IMR-90 (cell line): ENCODE results near the gene PAXX.

Experiments
- BHLHE40 ChIP-seq: fragments of 150-350 bp; IDR thresholded peaks from 2 replicates; pipeline ENCODE4 v1.6.1; 2016; ENCODE audit warnings: mild to moderate bottlenecking, low read depth, low read length
- MXI1 ChIP-seq: IDR thresholded peaks from 2 replicates; pipeline ENCODE4 v1.6.1; 2012; ENCODE audit warnings: low read depth, mild to moderate bottlenecking, low read length, moderate library complexity, borderline replicate concordance
- POLR2A ChIP-seq: IDR thresholded peaks from 2 replicates; pipeline ENCODE4 v1.6.1; 2012; ENCODE audit warnings: mild to moderate bottlenecking, low read depth, low read length
- RAD21 ChIP-seq: IDR thresholded peaks from 2 replicates; pipeline ENCODE4 v1.6.1; 2012; ENCODE audit warnings: low read length, improper control_type of control experiment
- TF ChIP-seq, protein P1 (sequence below): conservative IDR thresholded peaks from 2 replicates; pipeline ENCODE4 v1.5.1; 2012; ENCODE audit warnings: mild to moderate bottlenecking, low read depth, low read length, improper control_type of control experiment

DNA sequence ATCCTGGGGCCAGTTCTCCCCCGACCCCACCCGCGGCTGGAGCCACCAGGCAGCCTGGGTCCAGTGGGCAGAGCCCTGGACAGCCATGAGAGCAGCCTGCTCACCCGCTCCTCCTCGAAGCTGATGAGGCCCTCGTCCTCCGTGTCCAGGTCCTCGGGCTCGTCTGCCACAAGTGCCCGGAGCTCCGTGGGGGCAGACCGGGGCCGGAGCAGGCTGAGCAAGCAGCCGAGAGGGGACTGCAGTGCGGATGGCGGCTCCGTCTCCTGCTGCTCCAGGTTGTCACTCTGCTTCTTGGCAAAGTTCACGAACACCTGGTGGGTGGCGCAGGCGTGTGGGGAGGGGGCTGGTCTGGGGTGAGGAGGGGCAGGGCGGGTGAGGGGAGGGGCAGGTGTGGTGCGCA lies 16.1 kb downstream of the PAXX start:
- TF ChIP-seq, protein P1, sequence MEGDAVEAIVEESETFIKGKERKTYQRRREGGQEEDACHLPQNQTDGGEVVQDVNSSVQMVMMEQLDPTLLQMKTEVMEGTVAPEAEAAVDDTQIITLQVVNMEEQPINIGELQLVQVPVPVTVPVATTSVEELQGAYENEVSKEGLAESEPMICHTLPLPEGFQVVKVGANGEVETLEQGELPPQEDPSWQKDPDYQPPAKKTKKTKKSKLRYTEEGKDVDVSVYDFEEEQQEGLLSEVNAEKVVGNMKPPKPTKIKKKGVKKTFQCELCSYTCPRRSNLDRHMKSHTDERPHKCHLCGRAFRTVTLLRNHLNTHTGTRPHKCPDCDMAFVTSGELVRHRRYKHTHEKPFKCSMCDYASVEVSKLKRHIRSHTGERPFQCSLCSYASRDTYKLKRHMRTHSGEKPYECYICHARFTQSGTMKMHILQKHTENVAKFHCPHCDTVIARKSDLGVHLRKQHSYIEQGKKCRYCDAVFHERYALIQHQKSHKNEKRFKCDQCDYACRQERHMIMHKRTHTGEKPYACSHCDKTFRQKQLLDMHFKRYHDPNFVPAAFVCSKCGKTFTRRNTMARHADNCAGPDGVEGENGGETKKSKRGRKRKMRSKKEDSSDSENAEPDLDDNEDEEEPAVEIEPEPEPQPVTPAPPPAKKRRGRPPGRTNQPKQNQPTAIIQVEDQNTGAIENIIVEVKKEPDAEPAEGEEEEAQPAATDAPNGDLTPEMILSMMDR = no peak
- TF ChIP-seq POLR2A (no peak), BHLHE40 (no peak), MXI1 (no peak), RAD21 (no peak)
